GM13976 (cell line): ENCODE data around the gene SLC1A3.

ENCODE experiments used
- DNase-seq: peaks from one replicate; pipeline ENCODE4 v3.0.0; 2012; ENCODE audit warnings: low spot score
- in situ Hi-C: fragments of 300-500 bp; cut with MboI; formaldehyde crosslinking; loops from one replicate; pipeline ENCODE4 v1.12.0; 2022; ENCODE audit warnings: low sequenced_read_pairs, mixed read lengths, inconsistent platforms; ENCODE audit not compliant: unreplicated experiment
- TF ChIP-seq, protein P1 (sequence below): IDR thresholded peaks from 2 replicates; pipeline ENCODE4 v1.5.1; 2012; ENCODE audit warnings: borderline replicate concordance, mild to moderate bottlenecking; ENCODE audit not compliant: insufficient read depth; ENCODE audit errors: extremely low read depth, missing control alignments, control extremely low read depth

The SLC1A3 gene

DNA sequence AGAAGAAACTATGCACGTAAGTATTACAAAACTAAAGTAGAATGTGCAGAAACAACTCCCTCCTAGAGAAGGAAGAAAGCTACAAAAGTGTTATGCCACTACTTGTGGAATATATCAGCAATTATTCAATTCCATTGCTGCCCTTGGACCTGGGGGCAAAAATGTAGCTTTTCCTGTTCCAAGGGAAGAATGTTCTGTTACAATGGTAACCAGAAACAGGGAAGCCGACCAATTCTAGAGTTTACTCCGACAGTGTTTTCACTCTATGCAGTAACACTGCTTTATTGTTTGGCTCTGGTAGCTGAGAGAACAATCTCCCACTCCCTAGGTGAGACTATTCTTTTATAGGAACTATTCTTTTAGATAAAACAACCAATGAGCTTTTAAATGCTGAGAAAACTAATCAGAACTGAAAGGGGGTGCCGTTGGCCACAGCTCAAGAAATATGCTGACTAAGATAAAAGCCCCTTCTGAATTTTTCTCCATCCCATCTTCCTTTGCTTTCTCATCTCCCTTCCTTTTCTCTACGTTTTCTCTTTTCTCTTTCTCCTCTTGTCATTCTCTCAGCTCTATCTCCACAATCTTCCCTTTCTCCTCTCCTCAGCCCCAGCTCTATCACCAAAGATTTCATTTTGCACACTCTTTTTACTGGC is 54.1 kb downstream of the SLC1A3 start:
- in situ Hi-C loops: no loop called here
- TF ChIP-seq, protein P1, sequence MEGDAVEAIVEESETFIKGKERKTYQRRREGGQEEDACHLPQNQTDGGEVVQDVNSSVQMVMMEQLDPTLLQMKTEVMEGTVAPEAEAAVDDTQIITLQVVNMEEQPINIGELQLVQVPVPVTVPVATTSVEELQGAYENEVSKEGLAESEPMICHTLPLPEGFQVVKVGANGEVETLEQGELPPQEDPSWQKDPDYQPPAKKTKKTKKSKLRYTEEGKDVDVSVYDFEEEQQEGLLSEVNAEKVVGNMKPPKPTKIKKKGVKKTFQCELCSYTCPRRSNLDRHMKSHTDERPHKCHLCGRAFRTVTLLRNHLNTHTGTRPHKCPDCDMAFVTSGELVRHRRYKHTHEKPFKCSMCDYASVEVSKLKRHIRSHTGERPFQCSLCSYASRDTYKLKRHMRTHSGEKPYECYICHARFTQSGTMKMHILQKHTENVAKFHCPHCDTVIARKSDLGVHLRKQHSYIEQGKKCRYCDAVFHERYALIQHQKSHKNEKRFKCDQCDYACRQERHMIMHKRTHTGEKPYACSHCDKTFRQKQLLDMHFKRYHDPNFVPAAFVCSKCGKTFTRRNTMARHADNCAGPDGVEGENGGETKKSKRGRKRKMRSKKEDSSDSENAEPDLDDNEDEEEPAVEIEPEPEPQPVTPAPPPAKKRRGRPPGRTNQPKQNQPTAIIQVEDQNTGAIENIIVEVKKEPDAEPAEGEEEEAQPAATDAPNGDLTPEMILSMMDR: no peak
- no peak for DNase-seq

DNA sequence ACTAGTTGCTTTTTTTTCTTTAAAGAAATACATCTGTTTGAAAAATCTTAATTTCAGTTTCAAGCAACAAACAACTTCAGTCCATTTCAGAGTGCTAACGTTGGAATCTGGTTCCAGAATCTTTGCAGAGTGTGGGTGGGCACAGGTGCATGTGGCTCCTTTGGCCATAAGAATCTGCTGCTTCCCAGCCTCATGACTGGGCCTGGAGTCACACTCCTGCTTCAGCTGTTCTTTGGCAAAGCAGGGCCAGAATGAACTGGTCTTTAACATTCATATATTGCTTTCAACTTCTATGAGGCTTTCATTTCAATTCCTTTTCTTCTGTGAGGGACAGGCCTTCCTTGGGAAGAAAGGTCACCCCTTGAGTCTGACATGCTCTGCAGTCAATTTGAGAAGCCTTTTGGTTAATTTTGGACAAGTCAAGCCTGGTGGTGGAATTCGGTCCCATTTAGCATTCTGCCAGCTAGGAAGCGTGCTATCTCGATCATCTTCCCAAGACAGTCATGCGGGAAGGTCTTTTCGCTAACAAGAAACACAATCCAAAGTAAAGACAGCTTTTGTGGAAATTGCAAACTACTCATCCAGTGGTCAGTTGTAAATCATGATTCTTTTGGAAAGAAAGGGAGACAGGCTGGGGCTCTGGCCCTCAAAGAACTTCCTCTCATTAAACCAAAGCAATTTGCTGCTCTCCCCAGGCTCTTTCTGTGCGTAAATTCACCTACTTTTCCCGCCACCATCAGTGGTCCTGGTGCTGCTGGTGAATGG is 55.2 kb downstream of the SLC1A3 start:
- TF ChIP-seq, protein P1: no peak
- in situ Hi-C loops: no loop called here
- DNase-seq: no peak

DNA sequence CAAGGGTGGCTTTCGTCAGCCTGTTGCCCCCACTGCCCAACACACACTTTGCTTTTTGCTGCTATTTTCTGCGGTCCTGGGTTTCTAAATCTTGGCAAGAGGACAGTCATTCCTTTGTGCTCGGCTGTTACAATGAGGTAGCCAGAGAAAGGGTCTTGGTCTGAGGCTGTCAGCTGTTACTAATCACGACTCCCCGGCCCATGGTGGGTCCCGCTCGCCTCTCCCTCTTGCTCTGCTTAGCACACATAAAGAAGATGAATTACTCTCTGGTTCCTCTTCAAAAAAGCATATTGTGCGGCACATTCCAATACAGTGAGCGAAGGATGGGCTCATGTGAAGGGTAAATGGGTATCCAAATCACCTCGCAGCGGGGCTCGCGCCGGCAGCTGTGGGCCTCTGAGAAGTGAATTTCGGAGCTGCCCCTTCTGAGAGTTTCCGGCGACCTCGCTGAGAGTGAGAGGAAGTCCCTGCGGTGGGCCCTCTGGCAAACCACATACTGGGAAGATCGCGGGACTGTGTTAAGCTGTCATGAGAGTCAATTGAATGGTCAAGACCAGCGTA is 56.0 kb downstream of the SLC1A3 start:
- in situ Hi-C loops: no loop called here
- DNase-seq: no peak
- TF ChIP-seq, protein P1: no peak

DNA sequence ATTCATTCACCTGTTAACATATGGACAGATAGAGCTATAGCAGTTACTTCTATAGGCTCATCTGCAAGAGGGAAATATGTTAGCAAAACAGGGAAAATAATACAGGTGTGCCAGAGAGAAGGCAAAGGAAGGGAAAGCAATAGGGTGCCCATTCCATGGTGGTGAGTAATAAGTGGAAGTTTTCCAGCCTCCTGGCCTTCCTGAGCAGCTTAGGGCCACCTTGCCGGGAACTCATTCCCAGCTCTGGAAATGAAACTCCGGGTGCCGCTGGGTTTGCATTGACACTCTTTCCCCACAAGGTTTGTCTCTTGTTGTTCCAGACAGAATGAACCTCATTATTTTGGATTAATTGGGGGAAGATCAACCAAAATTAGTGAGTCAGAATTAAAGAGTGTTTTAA is 58.4 kb downstream of the SLC1A3 start:
- TF ChIP-seq, protein P1: no peak
- no peak for DNase-seq

DNA sequence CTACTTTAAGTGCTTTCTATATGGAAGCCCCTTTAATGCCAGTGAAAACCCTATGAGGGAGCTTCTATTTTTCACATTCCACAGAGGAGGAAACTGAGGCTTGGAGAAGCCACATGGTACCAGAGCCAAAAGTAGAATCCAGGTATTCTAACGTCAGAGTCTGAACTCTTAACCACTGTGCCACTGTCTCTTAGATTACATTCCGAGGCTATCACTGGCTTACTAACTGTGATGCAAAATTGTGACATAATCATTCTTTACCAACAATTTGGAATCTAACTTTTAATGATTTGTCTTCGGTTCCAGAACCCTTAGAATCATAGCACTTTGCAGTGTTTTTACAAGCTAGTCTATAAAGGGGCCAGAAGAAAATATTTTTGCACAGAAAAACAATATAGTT is 59.2 kb downstream of the SLC1A3 start:
- in situ Hi-C loops: no loop called here
- no peak for DNase-seq
- TF ChIP-seq, protein P1: no peak

More for the DNA sequence above, 58.4 kb downstream of the SLC1A3 start:
- in situ Hi-C loops: no loop called here

DNA sequence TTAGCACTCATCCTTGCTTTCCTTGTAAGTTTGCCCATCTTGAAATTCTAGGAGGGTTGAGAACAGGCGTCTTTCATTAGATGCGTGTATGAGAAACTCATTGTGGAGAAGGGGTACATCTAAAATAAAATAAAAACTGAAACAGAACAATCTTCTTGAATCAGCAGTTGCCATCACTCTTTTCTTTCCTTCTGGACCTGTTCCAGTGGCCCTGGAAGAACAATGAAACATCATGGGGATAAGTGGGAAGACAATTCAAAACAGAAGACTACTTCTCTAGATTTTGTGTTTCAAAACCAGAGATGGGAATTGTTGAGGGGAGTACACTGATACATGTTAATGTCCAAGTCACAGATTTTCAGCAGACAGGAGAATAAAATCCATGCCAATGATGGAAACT is 59.9 kb downstream of the SLC1A3 start:
- TF ChIP-seq, protein P1: no peak
- DNase-seq: no peak
- in situ Hi-C loops: no loop called here
